ENCODE results near the gene PIP4K2A.

The PIP4K2A gene

GRCh38 chr10:22684699-22685098, 29.7 kb downstream of the PIP4K2A start:
- no peak overlapping the region for H3K27ac ChIP-seq (ENCODE audit: low read depth in 2 of 2, low read length in 2 of 2)

GRCh38 chr10:22683140-22683389, 31.3 kb downstream of the PIP4K2A start:
- Histone ChIP-seq H3K27ac (ENCODE audit: low read depth in 2 of 2, low read length in 2 of 2) (peak overlapping the region; percentile 32 to 56), H3K4me3 (ENCODE audit: low read length in 2 of 2) (peak overlapping the region in 1 of 2 donors; percentile 48), H3K9ac (ENCODE audit: low read depth in 1 of 2, low read length in 2 of 2) (peak overlapping the region; percentile 27 to 45), H3K27me3 (ENCODE audit: control insufficient read depth in 2 of 2, insufficient read depth in 2 of 2, low read length in 2 of 2) (no peaks in the 10 kb centered on the region), H3K4me1 (ENCODE audit: control insufficient read depth in 2 of 2, insufficient read depth in 2 of 2, low read length in 2 of 2) (peaks cover 7 to 21% of the 10 kb centered on the region in 2 donors), H3K9me3 (ENCODE audit: control insufficient read depth in 2 of 2, low read length in 2 of 2) (no peaks in the 10 kb centered on the region), H3K36me3 (ENCODE audit: control insufficient read depth in 2 of 2, insufficient read depth in 2 of 2, low read length in 2 of 2) (no peaks in the 10 kb centered on the region)

More at GRCh38 chr10:22684699-22685098, 29.7 kb downstream of the PIP4K2A start:
- Histone ChIP-seq H3K36me3 (ENCODE audit: control insufficient read depth in 2 of 2, insufficient read depth in 2 of 2, low read length in 2 of 2) (no peaks in the 10 kb centered on the region), H3K27me3 (ENCODE audit: control insufficient read depth in 2 of 2, insufficient read depth in 2 of 2, low read length in 2 of 2) (no peaks in the 10 kb centered on the region), H3K4me1 (ENCODE audit: control insufficient read depth in 2 of 2, insufficient read depth in 2 of 2, low read length in 2 of 2) (peaks cover 7 to 21% of the 10 kb centered on the region in 2 donors), H3K9me3 (ENCODE audit: control insufficient read depth in 2 of 2, low read length in 2 of 2) (no peaks in the 10 kb centered on the region), H3K4me3 (ENCODE audit: low read length in 2 of 2) (no peak overlapping the region), H3K9ac (ENCODE audit: low read depth in 1 of 2, low read length in 2 of 2) (no peak overlapping the region)

DNA sequence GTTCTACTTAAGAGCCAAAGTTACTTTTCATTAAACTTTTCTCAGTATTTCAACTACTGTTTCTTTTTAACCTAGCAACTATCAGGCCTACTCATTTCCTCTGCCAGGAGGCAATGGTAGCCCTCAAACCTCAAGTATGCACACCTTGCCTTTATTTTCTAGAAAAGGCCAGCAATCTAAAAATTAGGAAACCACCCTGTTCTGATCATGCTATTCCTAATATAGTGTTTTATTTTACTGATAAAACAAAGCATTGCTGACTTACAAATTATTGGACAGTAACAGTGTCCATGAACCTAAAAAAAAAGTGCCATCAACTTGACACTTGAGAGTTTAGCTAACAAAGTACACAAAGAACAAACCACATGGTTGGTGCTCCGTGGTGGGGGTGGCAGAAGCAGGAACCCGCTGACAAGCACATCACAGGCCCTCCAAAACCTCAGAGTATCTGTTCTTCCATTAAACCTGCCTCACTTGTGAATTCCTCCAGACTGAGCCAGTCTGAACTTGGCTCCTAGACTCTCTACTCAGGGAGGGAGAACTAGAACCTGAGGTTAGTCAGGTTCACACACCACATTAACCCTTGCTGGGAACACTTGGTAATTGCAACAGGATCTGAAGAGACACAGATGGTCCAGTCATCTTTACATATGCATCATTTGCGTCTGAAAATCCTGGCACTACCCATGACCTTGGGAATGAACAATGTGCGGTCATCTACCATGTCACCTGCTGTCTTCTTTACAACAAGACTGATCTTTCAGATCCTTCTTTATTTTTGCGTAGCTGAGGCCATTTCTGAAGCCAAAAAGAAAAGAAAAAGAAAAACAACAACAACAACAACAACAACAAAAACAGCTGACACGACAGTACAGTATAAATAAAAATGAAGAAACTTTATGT, 31.9 kb downstream of the PIP4K2A start:
- H3K36me3 ChIP-seq (ENCODE audit: control insufficient read depth in 2 of 2, insufficient read depth in 2 of 2, low read length in 2 of 2): no peaks in the 10 kb centered on the region
- no peak overlapping the region for H3K9ac ChIP-seq (ENCODE audit: low read depth in 1 of 2, low read length in 2 of 2)
- H3K27ac ChIP-seq (ENCODE audit: low read depth in 2 of 2, low read length in 2 of 2): peak overlapping the region; percentile 32 to 56
- H3K4me3 ChIP-seq (ENCODE audit: low read length in 2 of 2): peak overlapping the region in 1 of 2 donors; percentile 48
- peaks cover 7 to 21% of the 10 kb centered on the region in 2 donors for H3K4me1 ChIP-seq (ENCODE audit: control insufficient read depth in 2 of 2, insufficient read depth in 2 of 2, low read length in 2 of 2)
- no peaks in the 10 kb centered on the region for H3K27me3 ChIP-seq (ENCODE audit: control insufficient read depth in 2 of 2, insufficient read depth in 2 of 2, low read length in 2 of 2)
- no peaks in the 10 kb centered on the region for H3K9me3 ChIP-seq (ENCODE audit: control insufficient read depth in 2 of 2, low read length in 2 of 2)

DNA sequence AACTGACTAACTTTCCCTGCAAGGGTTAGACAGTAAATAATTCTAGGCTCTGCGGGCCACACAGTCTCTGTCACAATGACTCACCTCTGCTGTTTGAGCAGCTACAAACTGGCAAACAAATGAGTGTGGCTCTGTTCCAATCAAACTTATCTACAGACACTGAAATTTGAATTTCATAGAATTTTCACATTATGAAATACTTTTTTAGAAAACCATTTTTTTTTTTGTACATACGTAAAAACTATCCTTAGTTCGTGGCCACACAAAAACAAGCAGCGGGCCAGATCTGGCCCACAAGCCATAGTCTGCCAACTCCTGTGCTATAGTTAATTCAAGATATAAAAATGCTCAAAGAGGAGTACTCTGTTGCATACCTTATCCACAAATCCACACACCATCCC, 32.6 kb downstream of the PIP4K2A start:
- H3K27me3 ChIP-seq (ENCODE audit: control insufficient read depth in 2 of 2, insufficient read depth in 2 of 2, low read length in 2 of 2): no peaks in the 10 kb centered on the region
- peak overlapping the region; percentile 27 to 56 for H3K27ac ChIP-seq (ENCODE audit: low read depth in 2 of 2, low read length in 2 of 2)
- H3K9me3 ChIP-seq (ENCODE audit: control insufficient read depth in 2 of 2, low read length in 2 of 2): no peaks in the 10 kb centered on the region
- H3K36me3 ChIP-seq (ENCODE audit: control insufficient read depth in 2 of 2, insufficient read depth in 2 of 2, low read length in 2 of 2): no peaks in the 10 kb centered on the region
- peaks cover 7 to 21% of the 10 kb centered on the region in 2 donors for H3K4me1 ChIP-seq (ENCODE audit: control insufficient read depth in 2 of 2, insufficient read depth in 2 of 2, low read length in 2 of 2)
- no peak overlapping the region for H3K4me3 ChIP-seq (ENCODE audit: low read length in 2 of 2)
- no peak overlapping the region for H3K9ac ChIP-seq (ENCODE audit: low read depth in 1 of 2, low read length in 2 of 2)

GRCh38 chr10:22681301-22681700, 33.1 kb downstream of the PIP4K2A start:
- H3K36me3 ChIP-seq (ENCODE audit: control insufficient read depth in 2 of 2, insufficient read depth in 2 of 2, low read length in 2 of 2): no peaks in the 10 kb centered on the region
- H3K4me3 ChIP-seq (ENCODE audit: low read length in 2 of 2): no peak overlapping the region
- peaks cover 7 to 21% of the 10 kb centered on the region in 2 donors for H3K4me1 ChIP-seq (ENCODE audit: control insufficient read depth in 2 of 2, insufficient read depth in 2 of 2, low read length in 2 of 2)
- H3K9ac ChIP-seq (ENCODE audit: low read depth in 1 of 2, low read length in 2 of 2): no peak overlapping the region
- no peaks in the 10 kb centered on the region for H3K9me3 ChIP-seq (ENCODE audit: control insufficient read depth in 2 of 2, low read length in 2 of 2)
- peak overlapping the region in 1 of 2 donors; percentile 44 for H3K27ac ChIP-seq (ENCODE audit: low read depth in 2 of 2, low read length in 2 of 2)
- H3K27me3 ChIP-seq (ENCODE audit: control insufficient read depth in 2 of 2, insufficient read depth in 2 of 2, low read length in 2 of 2): no peaks in the 10 kb centered on the region

DNA sequence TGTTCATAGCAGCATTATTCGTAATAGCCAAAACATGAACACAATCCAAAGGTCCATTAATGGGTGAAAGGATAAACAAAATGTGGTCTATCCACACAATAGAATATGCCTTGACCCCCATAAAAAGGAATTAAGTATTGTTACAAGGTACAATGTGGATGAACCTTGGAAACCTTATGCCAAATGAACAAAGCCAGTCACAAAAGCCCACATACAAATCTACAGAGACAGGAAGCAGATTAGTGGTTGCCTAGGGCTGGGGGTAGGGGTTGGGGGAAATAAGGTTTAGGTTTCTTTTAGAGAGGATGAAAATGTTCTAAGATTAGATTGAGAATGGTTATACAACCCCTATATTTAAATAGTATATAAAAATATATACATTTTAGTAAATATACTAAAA, 34.8 kb downstream of the PIP4K2A start:
- Histone ChIP-seq H3K27ac (ENCODE audit: low read depth in 2 of 2, low read length in 2 of 2) (no peak overlapping the region), H3K4me3 (ENCODE audit: low read length in 2 of 2) (no peak overlapping the region), H3K36me3 (ENCODE audit: control insufficient read depth in 2 of 2, insufficient read depth in 2 of 2, low read length in 2 of 2) (no peaks in the 10 kb centered on the region), H3K9ac (ENCODE audit: low read depth in 1 of 2, low read length in 2 of 2) (no peak overlapping the region), H3K27me3 (ENCODE audit: control insufficient read depth in 2 of 2, insufficient read depth in 2 of 2, low read length in 2 of 2) (no peaks in the 10 kb centered on the region), H3K4me1 (ENCODE audit: control insufficient read depth in 2 of 2, insufficient read depth in 2 of 2, low read length in 2 of 2) (peaks cover 7 to 18% of the 10 kb centered on the region in 2 donors), H3K9me3 (ENCODE audit: control insufficient read depth in 2 of 2, low read length in 2 of 2) (no peaks in the 10 kb centered on the region)

DNA sequence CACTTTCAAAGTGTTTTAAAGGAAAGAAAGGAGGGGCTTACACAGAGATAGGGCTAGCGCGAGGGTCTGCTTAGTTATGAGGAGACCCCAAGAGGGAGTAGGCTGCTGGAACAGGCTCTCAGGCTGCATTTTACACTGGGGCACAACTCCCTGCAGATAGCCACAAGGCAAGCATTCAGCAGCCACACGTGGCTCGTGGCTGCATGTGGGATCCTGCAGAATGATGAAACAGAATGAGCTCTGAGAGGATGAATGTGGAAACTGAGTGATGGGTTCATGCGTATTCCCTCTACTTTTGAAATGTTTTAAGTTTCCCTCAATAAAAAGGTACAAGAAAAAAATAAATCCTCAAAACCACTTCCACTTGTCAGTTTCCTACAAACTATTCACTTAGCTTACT, 37.0 kb downstream of the PIP4K2A start:
- Histone ChIP-seq H3K9me3 (ENCODE audit: control insufficient read depth in 2 of 2, low read length in 2 of 2) (no peaks in the 10 kb centered on the region), H3K27ac (ENCODE audit: low read depth in 2 of 2, low read length in 2 of 2) (no peak overlapping the region), H3K4me1 (ENCODE audit: control insufficient read depth in 2 of 2, insufficient read depth in 2 of 2, low read length in 2 of 2) (peaks cover 0 to 4% of the 10 kb centered on the region in 2 donors), H3K36me3 (ENCODE audit: control insufficient read depth in 2 of 2, insufficient read depth in 2 of 2, low read length in 2 of 2) (no peaks in the 10 kb centered on the region), H3K27me3 (ENCODE audit: control insufficient read depth in 2 of 2, insufficient read depth in 2 of 2, low read length in 2 of 2) (no peaks in the 10 kb centered on the region), H3K4me3 (ENCODE audit: low read length in 2 of 2) (no peak overlapping the region), H3K9ac (ENCODE audit: low read depth in 1 of 2, low read length in 2 of 2) (no peak overlapping the region)

GRCh38 chr10:22676435-22676834, 37.9 kb downstream of the PIP4K2A start:
- no peak overlapping the region for H3K4me3 ChIP-seq (ENCODE audit: low read length in 2 of 2)
- no peaks in the 10 kb centered on the region for H3K9me3 ChIP-seq (ENCODE audit: control insufficient read depth in 2 of 2, low read length in 2 of 2)
- H3K36me3 ChIP-seq (ENCODE audit: control insufficient read depth in 2 of 2, insufficient read depth in 2 of 2, low read length in 2 of 2): no peaks in the 10 kb centered on the region
- no peak overlapping the region for H3K9ac ChIP-seq (ENCODE audit: low read depth in 1 of 2, low read length in 2 of 2)
- peaks cover 0 to 4% of the 10 kb centered on the region in 2 donors for H3K4me1 ChIP-seq (ENCODE audit: control insufficient read depth in 2 of 2, insufficient read depth in 2 of 2, low read length in 2 of 2)
- H3K27me3 ChIP-seq (ENCODE audit: control insufficient read depth in 2 of 2, insufficient read depth in 2 of 2, low read length in 2 of 2): no peaks in the 10 kb centered on the region
- no peak overlapping the region for H3K27ac ChIP-seq (ENCODE audit: low read depth in 2 of 2, low read length in 2 of 2)

DNA sequence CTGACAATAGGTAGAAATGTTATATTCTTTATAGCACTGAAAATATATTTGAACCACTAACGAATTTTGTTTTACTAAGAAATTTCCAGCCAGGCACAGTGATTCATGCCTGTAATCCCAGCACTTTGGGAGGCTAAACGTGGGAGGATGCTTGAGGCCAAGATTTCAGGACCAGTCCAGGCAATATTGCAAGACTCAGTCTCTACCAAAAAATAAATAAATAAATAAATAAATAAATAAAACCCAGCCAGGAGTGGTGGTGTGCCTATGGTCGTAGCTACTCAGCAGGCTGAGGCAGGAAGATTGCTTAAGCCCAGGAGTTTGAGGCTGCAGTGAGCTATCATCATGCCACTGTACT, 39.8 kb downstream of the PIP4K2A start:
- no peak overlapping the region for H3K4me3 ChIP-seq (ENCODE audit: low read length in 2 of 2)
- no peaks in the 10 kb centered on the region for H3K4me1 ChIP-seq (ENCODE audit: control insufficient read depth in 2 of 2, insufficient read depth in 2 of 2, low read length in 2 of 2)
- no peak overlapping the region for H3K27ac ChIP-seq (ENCODE audit: low read depth in 2 of 2, low read length in 2 of 2)
- no peaks in the 10 kb centered on the region for H3K27me3 ChIP-seq (ENCODE audit: control insufficient read depth in 2 of 2, insufficient read depth in 2 of 2, low read length in 2 of 2)
- no peaks in the 10 kb centered on the region for H3K9me3 ChIP-seq (ENCODE audit: control insufficient read depth in 2 of 2, low read length in 2 of 2)
- H3K36me3 ChIP-seq (ENCODE audit: control insufficient read depth in 2 of 2, insufficient read depth in 2 of 2, low read length in 2 of 2): no peaks in the 10 kb centered on the region
- no peak overlapping the region for H3K9ac ChIP-seq (ENCODE audit: low read depth in 1 of 2, low read length in 2 of 2)

- Histone ChIP-seq H3K27me3 (ENCODE audit: control insufficient read depth in 2 of 2, insufficient read depth in 2 of 2, low read length in 2 of 2) (no peaks in the 10 kb centered on the region), H3K9ac (ENCODE audit: low read depth in 1 of 2, low read length in 2 of 2) (no peak overlapping the region), H3K36me3 (ENCODE audit: control insufficient read depth in 2 of 2, insufficient read depth in 2 of 2, low read length in 2 of 2) (no peaks in the 10 kb centered on the region), H3K4me3 (ENCODE audit: low read length in 2 of 2) (no peak overlapping the region), H3K27ac (ENCODE audit: low read depth in 2 of 2, low read length in 2 of 2) (no peak overlapping the region), H3K4me1 (ENCODE audit: control insufficient read depth in 2 of 2, insufficient read depth in 2 of 2, low read length in 2 of 2) (no peaks in the 10 kb centered on the region), H3K9me3 (ENCODE audit: control insufficient read depth in 2 of 2, low read length in 2 of 2) (no peaks in the 10 kb centered on the region)
These were observed 40.4 kb downstream of the PIP4K2A start for GRCh38 chr10:22673785-22674572.

Data from mucosa of rectum (tissue), 2 donors.